ENCODE results near the gene LIPC. TPM values are rescaled to one million over a fixed set of nuclear protein-coding genes. Genes with fewer than 3 reads are reported as not detected.
"Not testable (repeated sequence)": the region's sequence is repeated elsewhere in the genome, so short reads cannot be mapped to it uniquely, and the experiment has no call there.

LIPC gene
- total RNA-seq, 1 donor from 2014 or later = not detected

GRCh38 chr15:58594898-58595297, 163.1 kb downstream of the LIPC start:
- H3K27ac Mint-ChIP-seq (ENCODE audit: unreplicated experiment) = no peak overlapping the region
- peaks cover 30% of the 10 kb centered on the region for H3K36me3 Mint-ChIP-seq (ENCODE audit: unreplicated experiment)
- no peaks in the 10 kb centered on the region for H3K27me3 Mint-ChIP-seq (ENCODE audit: unreplicated experiment)
- no peak overlapping the region for H3K4me3 Mint-ChIP-seq (ENCODE audit: unreplicated experiment)
- DNase-seq (ENCODE audit: extremely low spot score, unreplicated experiment) = no peak
- no peaks in the 10 kb centered on the region for H3K4me1 Mint-ChIP-seq (ENCODE audit: unreplicated experiment)
- H3K9me3 Mint-ChIP-seq (ENCODE audit: unreplicated experiment) = no peaks in the 10 kb centered on the region
- TF ChIP-seq, protein P1, sequence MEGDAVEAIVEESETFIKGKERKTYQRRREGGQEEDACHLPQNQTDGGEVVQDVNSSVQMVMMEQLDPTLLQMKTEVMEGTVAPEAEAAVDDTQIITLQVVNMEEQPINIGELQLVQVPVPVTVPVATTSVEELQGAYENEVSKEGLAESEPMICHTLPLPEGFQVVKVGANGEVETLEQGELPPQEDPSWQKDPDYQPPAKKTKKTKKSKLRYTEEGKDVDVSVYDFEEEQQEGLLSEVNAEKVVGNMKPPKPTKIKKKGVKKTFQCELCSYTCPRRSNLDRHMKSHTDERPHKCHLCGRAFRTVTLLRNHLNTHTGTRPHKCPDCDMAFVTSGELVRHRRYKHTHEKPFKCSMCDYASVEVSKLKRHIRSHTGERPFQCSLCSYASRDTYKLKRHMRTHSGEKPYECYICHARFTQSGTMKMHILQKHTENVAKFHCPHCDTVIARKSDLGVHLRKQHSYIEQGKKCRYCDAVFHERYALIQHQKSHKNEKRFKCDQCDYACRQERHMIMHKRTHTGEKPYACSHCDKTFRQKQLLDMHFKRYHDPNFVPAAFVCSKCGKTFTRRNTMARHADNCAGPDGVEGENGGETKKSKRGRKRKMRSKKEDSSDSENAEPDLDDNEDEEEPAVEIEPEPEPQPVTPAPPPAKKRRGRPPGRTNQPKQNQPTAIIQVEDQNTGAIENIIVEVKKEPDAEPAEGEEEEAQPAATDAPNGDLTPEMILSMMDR (IDR thresholded peaks at IDR 0.05) = no peak

DNA sequence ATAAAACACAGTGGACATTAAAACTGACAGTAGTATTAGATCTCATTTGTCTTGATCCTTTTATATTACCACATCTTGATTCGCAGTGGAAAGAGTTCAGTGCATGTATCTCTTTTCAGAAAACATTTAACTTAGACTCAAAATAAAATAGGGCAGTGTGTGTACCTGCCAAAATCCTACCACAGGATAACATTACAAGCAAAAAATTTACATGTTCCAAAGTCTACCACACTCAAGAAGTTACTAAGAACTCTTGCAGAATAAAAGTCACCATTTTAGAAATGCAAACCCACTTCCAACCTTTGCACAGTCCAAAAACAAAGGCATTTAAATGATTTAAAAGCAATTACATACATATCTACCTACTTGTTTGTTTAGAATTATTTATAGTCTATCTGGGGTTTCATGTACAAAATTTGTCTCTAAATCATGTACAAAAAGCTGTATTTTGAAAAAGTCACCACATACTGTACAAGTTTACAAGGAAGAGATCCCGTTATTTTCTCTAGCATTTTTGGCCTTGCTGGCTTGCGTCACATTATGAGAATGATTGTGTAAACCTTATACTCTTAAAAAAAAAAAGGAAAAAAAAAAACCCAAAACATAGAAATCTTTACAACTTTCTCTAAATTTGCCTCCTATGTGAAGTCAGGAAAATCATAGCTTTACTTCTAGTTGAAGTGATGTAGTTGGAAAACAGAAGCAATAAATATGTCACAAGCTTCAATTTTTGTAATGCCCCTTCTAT, 163.9 kb downstream of the LIPC start:
- no peak overlapping the region for H3K4me3 Mint-ChIP-seq (ENCODE audit: unreplicated experiment)
- no peaks in the 10 kb centered on the region for H3K27me3 Mint-ChIP-seq (ENCODE audit: unreplicated experiment)
- H3K4me1 Mint-ChIP-seq (ENCODE audit: unreplicated experiment) = no peaks in the 10 kb centered on the region
- peaks cover 32% of the 10 kb centered on the region for H3K36me3 Mint-ChIP-seq (ENCODE audit: unreplicated experiment)
- no peaks in the 10 kb centered on the region for H3K9me3 Mint-ChIP-seq (ENCODE audit: unreplicated experiment)
- TF ChIP-seq, protein P1 (IDR thresholded peaks at IDR 0.05) = no peak
- DNase-seq (ENCODE audit: extremely low spot score, unreplicated experiment) = no peak
- H3K27ac Mint-ChIP-seq (ENCODE audit: unreplicated experiment) = no peak overlapping the region

DNA sequence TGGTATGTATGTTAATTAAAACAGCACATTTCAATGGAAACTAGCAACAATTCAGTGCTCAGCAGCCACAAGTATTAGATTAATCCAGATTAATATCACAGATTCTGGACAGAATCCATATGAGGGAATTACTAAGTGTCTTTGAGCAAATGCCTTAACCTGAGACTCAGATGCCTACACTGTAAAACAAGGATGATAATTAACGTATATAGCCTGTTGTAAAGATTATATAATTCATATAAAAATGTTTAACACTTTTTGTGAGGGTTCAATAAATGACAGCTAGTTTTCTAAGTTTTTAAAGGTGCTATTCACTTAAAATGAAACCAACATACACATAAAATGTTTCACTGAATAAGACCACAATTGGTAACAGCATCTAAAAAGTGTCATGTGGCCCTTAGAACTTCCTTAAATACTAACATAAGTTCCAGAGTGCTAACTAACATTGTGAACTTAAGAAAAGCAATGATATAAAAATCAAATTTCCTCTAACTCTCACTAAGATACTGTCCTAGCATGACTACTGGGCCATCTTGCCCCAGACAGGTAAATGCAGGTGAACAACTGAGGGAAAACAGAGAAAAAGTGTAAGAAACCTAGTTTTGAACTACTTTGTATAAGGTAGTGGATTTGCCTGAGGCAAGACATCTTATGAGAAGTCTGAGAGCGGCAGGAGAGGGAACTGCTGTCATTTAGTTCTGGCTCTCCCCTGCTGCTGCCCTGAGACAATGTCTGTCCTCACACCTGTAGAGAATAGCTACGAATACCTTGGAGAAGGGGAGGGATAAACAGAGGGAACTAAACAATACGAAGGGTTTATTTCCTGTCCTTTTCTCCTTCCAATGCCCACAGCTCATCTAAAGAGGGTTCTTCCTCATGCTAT, 166.4 kb downstream of the LIPC start:
- H3K4me3 Mint-ChIP-seq (ENCODE audit: unreplicated experiment) = no peak overlapping the region
- no peaks in the 10 kb centered on the region for H3K4me1 Mint-ChIP-seq (ENCODE audit: unreplicated experiment)
- no peaks in the 10 kb centered on the region for H3K9me3 Mint-ChIP-seq (ENCODE audit: unreplicated experiment)
- peaks cover 34% of the 10 kb centered on the region for H3K36me3 Mint-ChIP-seq (ENCODE audit: unreplicated experiment)
- no peak overlapping the region for H3K27ac Mint-ChIP-seq (ENCODE audit: unreplicated experiment)
- no peak for DNase-seq (ENCODE audit: extremely low spot score, unreplicated experiment)
- H3K27me3 Mint-ChIP-seq (ENCODE audit: unreplicated experiment) = no peaks in the 10 kb centered on the region
- TF ChIP-seq, protein P1 (IDR thresholded peaks at IDR 0.05) = no peak

- DNase-seq (ENCODE audit: extremely low spot score, unreplicated experiment) = no peak
- H3K4me3 Mint-ChIP-seq (ENCODE audit: unreplicated experiment) = no peak overlapping the region
- TF ChIP-seq, protein P1 (IDR thresholded peaks at IDR 0.05) = no peak
- no peaks in the 10 kb centered on the region for H3K4me1 Mint-ChIP-seq (ENCODE audit: unreplicated experiment)
- no peak overlapping the region for H3K27ac Mint-ChIP-seq (ENCODE audit: unreplicated experiment)
- no peaks in the 10 kb centered on the region for H3K9me3 Mint-ChIP-seq (ENCODE audit: unreplicated experiment)
- H3K36me3 Mint-ChIP-seq (ENCODE audit: unreplicated experiment) = peaks cover 34% of the 10 kb centered on the region
- H3K27me3 Mint-ChIP-seq (ENCODE audit: unreplicated experiment) = no peaks in the 10 kb centered on the region
Measured at GRCh38 chr15:58598829-58599210, 167.0 kb downstream of the LIPC start.

DNA sequence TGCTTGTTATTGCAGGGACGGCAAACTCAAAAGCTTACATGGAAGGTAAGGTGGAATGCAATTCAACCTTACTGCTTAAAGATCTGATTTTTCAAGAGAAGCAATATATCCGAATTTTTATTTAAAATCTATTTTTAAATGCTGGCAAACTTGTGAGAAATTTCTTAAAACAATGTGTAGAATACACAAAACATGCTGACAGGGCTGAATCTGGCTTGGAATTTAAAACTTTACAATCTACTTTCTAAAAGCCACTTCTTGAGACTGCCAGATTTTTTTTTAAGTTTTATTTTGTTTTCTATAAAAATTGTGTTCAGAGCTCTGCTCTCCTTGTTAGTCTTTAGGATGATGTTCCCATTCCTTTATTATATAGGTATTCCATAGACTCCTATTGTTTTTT, 171.0 kb downstream of the LIPC start:
- Mint-ChIP-seq H3K4me1 (ENCODE audit: unreplicated experiment) (no peaks in the 10 kb centered on the region), H3K27ac (ENCODE audit: unreplicated experiment) (no peak overlapping the region), H3K27me3 (ENCODE audit: unreplicated experiment) (no peaks in the 10 kb centered on the region), H3K9me3 (ENCODE audit: unreplicated experiment) (no peaks in the 10 kb centered on the region), H3K4me3 (ENCODE audit: unreplicated experiment) (no peak overlapping the region), H3K36me3 (ENCODE audit: unreplicated experiment) (peaks cover 35% of the 10 kb centered on the region)
- DNase-seq (ENCODE audit: extremely low spot score, unreplicated experiment) = no peak
- TF ChIP-seq, protein P1 (IDR thresholded peaks at IDR 0.05) = no peak

DNA sequence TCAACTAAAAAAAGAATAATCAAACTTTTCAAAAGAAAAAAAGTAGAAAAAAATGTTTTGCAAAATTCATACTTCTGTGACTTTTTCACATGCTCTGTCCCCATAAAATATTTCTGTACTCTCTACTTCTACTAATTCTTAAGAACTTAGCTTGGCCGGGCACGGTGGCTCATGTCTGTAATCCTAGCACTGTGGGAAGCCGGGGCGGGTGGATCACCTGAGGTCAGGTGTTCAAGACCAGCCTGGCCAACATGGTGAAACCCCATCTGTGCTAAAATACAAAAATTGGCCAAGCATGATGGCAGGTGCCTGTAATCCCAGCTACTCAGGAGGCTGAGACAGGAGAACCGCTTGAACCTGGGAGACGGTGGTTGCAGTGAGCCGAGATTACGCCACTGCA, 172.1 kb downstream of the LIPC start:
- DNase-seq (ENCODE audit: extremely low spot score, unreplicated experiment); H3K4me1 Mint-ChIP-seq (ENCODE audit: unreplicated experiment); H3K9me3 Mint-ChIP-seq (ENCODE audit: unreplicated experiment); H3K27ac Mint-ChIP-seq (ENCODE audit: unreplicated experiment); H3K4me3 Mint-ChIP-seq (ENCODE audit: unreplicated experiment); H3K27me3 Mint-ChIP-seq (ENCODE audit: unreplicated experiment): not testable (repeated sequence)
- H3K36me3 Mint-ChIP-seq (ENCODE audit: unreplicated experiment) = peaks cover 38% of the 10 kb centered on the region
